GM10248 (cell line): ENCODE measurements around the gene ACAT1.
"Not testable (repeated sequence)": the region's sequence is repeated elsewhere in the genome, so short reads cannot be mapped to it uniquely, and the experiment has no call there.

Experiments
- CTCF ChIA-PET: fragments of 300-600 bp; sonication (Branson Sonifier 250); formaldehyde crosslinking; extraction: SDS; loops from one replicate; lab custom pipeline; 2021; ENCODE audit warnings: antibody characterized with exemption; lab: Yijun Ruan, JAX
- POLR2A ChIA-PET: fragments of 350-650 bp; sonication (Branson Sonifier 250); formaldehyde crosslinking; extraction: SDS; loops from one replicate; lab custom pipeline; 2020; ENCODE audit warnings: antibody characterized with exemption; lab: Yijun Ruan, JAX
- DNase-seq: peaks from one replicate; pipeline ENCODE4 v3.0.0; 2012; ENCODE audit errors: extremely low spot score
- CTCF ChIP-seq: IDR thresholded peaks from 2 replicates; pipeline ENCODE4 v1.5.1; 2012; ENCODE audit warnings: mild to moderate bottlenecking, low read depth; ENCODE audit errors: extremely low read depth, missing control alignments, control extremely low read depth

Gene ACAT1

GRCh38 chr11:108101090-108101775 is 20.1 kb upstream of the ACAT1 start:
- DNase-seq: no peak
- ChIA-PET CTCF (no interaction called here), POLR2A (no interaction called here)
- no peak for TF ChIP-seq CTCF

GRCh38 chr11:108111126-108111525 is 10.2 kb upstream of the ACAT1 start:
- ChIA-PET POLR2A (no interaction called here), CTCF (interaction anchor here (1.4 kb wide), 1 partner anchor 15 kb away, joined by 3 read pairs; no protein-coding TSS in a partner anchor)
- no peak for TF ChIP-seq CTCF
- no peak for DNase-seq

- no peak for DNase-seq
- POLR2A ChIA-PET: no interaction called here
- CTCF ChIA-PET: interaction anchor here (1.3 to 2.1 kb wide), 3 partner anchors 12 to 25 kb away, joined by 3 to 5 read pairs (median 5); no protein-coding TSS in a partner anchor
- no peak for TF ChIP-seq CTCF
Observed at GRCh38 chr11:108112057-108112456, 9.3 kb upstream of the ACAT1 start.

- TF ChIP-seq CTCF: no peak
- CTCF ChIA-PET: no interaction called here
- POLR2A ChIA-PET: no interaction called here
- no peak for DNase-seq
Observed at GRCh38 chr11:108115500-108116140, 5.7 kb upstream of the ACAT1 start.

GRCh38 chr11:108117746-108118371 is 3.5 kb upstream of the ACAT1 start:
- DNase-seq: peak; percentile 32
- ChIA-PET CTCF (interaction anchor here (0.6 to 4.1 kb wide), 15 partner anchors 9 to 1579 kb away, joined by 3 to 25 read pairs (median 4); partner anchors contain the start of gene CUL5), POLR2A (interaction anchor here (0.7 kb wide), 1 partner anchor 520 kb away, joined by 7 read pairs; no protein-coding TSS in a partner anchor)
- peak; percentile 42 for TF ChIP-seq CTCF

- ChIA-PET POLR2A (interaction anchor here (0.7 kb wide), 1 partner anchor 41 kb away, joined by 3 read pairs; no protein-coding TSS in a partner anchor), CTCF (interaction anchor here (1.3 kb wide), 1 partner anchor 40 kb away, joined by 3 read pairs; no protein-coding TSS in a partner anchor)
- not testable (repeated sequence) for DNase-seq
Observed at GRCh38 chr11:108120936-108121273, 462 bp upstream of the ACAT1 start.
